ENCODE data around the gene PPP3CB. TPM values are rescaled to one million over a fixed set of nuclear protein-coding genes. Genes with fewer than 3 reads are reported as not detected.

The PPP3CB gene
- total and polyA plus RNA-seq, 3 donors from 2014 or later = 51.0 to 56.8 (median 52.9) TPM

DNA sequence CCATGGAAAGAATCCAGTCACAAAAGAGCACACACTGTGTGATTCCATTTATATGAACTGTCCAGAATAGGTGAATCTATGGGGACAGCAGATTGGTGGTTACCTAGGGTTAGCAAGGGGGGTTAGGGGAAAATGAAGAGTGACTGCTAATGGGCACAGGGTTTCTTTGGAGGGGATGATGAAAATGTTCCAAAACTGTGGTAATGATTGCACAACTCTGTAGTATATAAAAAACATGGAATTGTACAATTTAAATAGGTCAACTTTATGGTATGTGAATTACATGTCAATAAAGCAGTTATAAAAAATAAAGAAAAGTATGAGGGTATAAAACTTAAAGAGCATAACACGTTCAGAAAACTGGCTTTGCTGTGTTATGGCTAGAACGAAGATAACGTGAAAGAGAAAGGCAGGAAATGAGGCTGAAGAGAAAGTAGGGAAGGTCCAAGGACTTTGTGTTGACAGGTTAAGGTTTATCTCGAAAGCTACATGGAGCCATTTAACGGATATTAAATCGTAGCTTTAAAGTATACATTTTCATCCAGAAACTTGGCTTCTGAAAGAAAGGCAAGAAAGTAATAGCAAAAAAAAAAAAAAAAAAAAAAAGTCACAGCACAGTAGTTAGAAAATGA lies 36.0 kb downstream of the PPP3CB start:
- no peak for TF ChIP-seq CTCF (IDR thresholded peaks at IDR 0.05)
- H3K36me3 ChIP-seq (ENCODE audit: low read depth, missing control alignments) = no peaks in the 10 kb centered on the region

DNA sequence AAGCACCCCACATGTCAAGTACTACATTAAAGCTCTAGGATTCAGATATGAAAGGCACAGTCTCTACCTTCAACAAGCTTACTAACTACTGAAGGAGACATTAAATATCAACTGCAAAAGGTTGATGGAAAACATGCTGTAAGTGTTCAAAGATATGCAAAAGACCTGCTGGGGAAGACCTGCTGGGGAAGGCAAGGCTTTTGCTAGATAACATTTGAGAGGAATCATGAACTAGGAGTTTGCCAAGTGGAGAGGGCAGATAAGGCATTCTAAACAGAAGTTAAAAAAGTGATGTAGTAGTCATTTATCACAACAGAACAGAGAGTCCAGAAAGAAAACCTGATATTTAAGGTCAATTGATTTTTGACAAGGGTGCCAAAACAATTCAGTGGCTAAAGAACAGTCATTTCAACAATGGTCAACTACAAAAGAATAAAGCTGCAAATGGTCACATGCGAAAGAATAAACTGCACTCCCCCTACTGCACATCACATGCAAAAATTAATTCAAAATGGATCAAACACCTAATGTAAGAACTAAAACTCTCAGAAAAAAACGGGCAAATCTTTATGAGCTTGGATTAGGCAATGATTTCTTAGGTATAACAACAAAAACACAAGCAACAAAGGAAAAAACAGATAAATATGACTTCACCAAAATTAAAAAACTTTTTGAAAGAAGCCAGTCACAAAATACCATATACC lies 39.5 kb downstream of the PPP3CB start:
- Histone ChIP-seq H3K9me3 (no peaks in the 10 kb centered on the region), H3K4me3 (no peak overlapping the region), H3K36me3 (ENCODE audit: low read depth, missing control alignments) (no peaks in the 10 kb centered on the region), H3K4me1 (no peaks in the 10 kb centered on the region), H3K27ac (no peak overlapping the region), H3K27me3 (no peaks in the 10 kb centered on the region)
- no peak for DNase-seq
- TF ChIP-seq CTCF (IDR thresholded peaks at IDR 0.05) = no peak
- no peak for TF ChIP-seq POLR2A (IDR thresholded peaks at IDR 0.05)
- WGBS, 2 donors = 87 to 90% methylated on average over 2 of the region's 2 CpGs
- intact Hi-C loops (cut with DNase I; ENCODE audit: low total_unique reads) = no loop called here

More for the DNA sequence above, 36.0 kb downstream of the PPP3CB start:
- Histone ChIP-seq H3K27me3 (no peaks in the 10 kb centered on the region), H3K27ac (no peak overlapping the region), H3K4me3 (no peak overlapping the region), H3K9me3 (no peaks in the 10 kb centered on the region), H3K4me1 (no peaks in the 10 kb centered on the region)
- DNase-seq = no peak
- WGBS, 2 donors = 78 to 86% methylated on average over 6 of the region's 6 CpGs
- intact Hi-C loops (cut with DNase I; ENCODE audit: low total_unique reads) = no loop called here

GRCh38 chr10:73449113-73449512 lies 46.7 kb downstream of the PPP3CB start:
- H3K27me3 ChIP-seq = no peaks in the 10 kb centered on the region
- H3K4me3 ChIP-seq = no peak overlapping the region
- DNase-seq = no peak
- no peaks in the 10 kb centered on the region for H3K9me3 ChIP-seq
- TF ChIP-seq CTCF (IDR thresholded peaks at IDR 0.05) (no peak), POLR2A (IDR thresholded peaks at IDR 0.05) (no peak)
- H3K27ac ChIP-seq = no peak overlapping the region
- 68 to 91% methylated on average over 1 of the region's 1 CpG for WGBS, 2 donors
- H3K36me3 ChIP-seq (ENCODE audit: low read depth, missing control alignments) = no peaks in the 10 kb centered on the region
- H3K4me1 ChIP-seq = no peaks in the 10 kb centered on the region
- intact Hi-C loops (cut with DNase I; ENCODE audit: low total_unique reads) = no loop called here

DNA sequence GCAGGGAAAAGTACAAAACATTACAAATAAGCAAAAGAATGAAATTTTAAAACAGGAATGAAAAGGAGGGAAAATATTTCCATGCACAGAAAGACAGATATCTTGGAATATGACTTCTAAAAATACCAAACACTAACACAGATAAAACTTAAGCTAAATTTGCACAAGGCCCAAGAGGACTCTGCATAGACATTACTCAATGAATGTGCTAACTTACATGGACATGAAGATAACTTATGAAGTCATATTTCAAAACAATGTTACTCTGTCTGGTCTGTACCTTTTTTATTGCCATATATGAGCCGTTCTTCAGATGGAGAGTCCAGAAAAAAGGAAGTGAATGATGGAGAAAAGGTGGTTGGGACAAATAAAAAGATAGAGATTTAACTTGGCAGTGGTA lies 47.4 kb downstream of the PPP3CB start:
- 79 to 87% methylated on average over 1 of the region's 1 CpG for WGBS, 2 donors
- Histone ChIP-seq H3K4me3 (no peak overlapping the region), H3K4me1 (no peaks in the 10 kb centered on the region), H3K27me3 (no peaks in the 10 kb centered on the region), H3K36me3 (ENCODE audit: low read depth, missing control alignments) (no peaks in the 10 kb centered on the region), H3K27ac (no peak overlapping the region), H3K9me3 (no peaks in the 10 kb centered on the region)
- TF ChIP-seq POLR2A (IDR thresholded peaks at IDR 0.05) (no peak), CTCF (IDR thresholded peaks at IDR 0.05) (no peak)
- no peak for DNase-seq
- intact Hi-C loops (cut with DNase I; ENCODE audit: low total_unique reads) = no loop called here

DNA sequence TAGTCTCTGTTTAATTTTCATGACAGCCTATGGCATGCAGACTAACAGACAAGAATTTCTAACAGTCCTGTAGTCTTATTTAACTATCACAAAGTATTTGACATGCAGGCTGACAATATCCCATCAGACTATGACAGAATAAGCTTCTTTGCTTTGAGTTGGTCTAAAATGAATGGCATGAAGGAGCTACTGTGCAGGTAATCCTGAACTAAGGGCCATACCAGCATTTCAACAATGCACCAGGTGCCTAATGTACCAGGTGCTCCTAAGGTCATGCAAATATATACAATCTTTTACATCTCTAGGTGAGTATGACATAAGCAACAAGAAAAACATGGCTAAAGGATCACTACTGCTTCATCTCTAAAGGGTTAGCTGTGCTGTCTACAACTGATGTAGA lies 48.9 kb downstream of the PPP3CB start:
- Histone ChIP-seq H3K9me3 (no peaks in the 10 kb centered on the region), H3K4me3 (no peak overlapping the region), H3K4me1 (no peaks in the 10 kb centered on the region), H3K27me3 (no peaks in the 10 kb centered on the region), H3K27ac (no peak overlapping the region), H3K36me3 (ENCODE audit: low read depth, missing control alignments) (no peaks in the 10 kb centered on the region)
- TF ChIP-seq POLR2A (IDR thresholded peaks at IDR 0.05) (no peak), CTCF (IDR thresholded peaks at IDR 0.05) (no peak)
- no peak for DNase-seq
- intact Hi-C loops (cut with DNase I; ENCODE audit: low total_unique reads) = no loop called here
